ENCODE data around the gene PAX6. TPM values are rescaled to one million over a fixed set of nuclear protein-coding genes. Genes with fewer than 3 reads are reported as not detected.

The PAX6 gene
- total RNA-seq, 6 donors from 2014 or later = not detected

DNA sequence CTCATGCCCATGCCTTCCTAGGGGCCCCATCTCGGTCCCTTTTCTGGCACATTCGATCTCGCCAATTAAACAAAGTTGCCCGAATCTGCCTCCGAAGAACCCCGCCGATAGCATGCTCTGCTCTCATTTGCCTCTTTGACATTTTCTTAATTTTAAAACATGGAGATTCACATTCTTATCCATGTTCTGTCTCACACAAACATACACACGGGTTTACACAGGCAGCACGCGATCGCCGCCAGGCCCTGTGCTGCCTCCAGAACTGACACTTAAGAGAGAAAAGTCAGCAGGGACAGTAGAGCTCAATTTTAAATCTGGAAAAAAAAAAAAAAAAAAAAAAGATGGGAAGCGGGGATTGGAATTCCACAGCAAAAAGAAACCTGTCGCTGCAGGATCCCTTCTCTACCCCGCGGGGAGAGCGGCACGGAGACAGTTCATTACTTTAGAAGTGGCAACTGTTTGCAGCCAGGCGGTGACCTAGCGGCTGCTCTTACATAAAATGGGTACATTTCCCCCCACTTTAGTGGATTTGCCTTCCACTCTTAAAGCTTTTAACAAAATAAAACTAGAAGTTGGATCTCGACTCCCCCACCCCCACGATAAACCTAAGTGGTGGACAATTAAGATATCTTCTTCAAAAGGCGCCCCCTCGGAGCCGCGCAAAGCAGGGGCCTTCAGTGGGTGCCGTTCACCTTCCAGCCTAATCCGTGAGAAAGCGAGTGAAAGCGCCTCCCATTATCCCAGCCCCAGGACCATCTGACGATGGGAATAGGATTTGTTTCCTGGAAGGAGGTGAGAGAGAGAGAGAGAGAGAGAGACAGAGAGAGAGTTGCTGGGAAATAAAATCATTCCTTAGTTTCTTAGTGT is 13.7 kb downstream of the PAX6 start:
- ATAC-seq (ENCODE audit: low FRiP score in 2 of 2) = no peak

DNA sequence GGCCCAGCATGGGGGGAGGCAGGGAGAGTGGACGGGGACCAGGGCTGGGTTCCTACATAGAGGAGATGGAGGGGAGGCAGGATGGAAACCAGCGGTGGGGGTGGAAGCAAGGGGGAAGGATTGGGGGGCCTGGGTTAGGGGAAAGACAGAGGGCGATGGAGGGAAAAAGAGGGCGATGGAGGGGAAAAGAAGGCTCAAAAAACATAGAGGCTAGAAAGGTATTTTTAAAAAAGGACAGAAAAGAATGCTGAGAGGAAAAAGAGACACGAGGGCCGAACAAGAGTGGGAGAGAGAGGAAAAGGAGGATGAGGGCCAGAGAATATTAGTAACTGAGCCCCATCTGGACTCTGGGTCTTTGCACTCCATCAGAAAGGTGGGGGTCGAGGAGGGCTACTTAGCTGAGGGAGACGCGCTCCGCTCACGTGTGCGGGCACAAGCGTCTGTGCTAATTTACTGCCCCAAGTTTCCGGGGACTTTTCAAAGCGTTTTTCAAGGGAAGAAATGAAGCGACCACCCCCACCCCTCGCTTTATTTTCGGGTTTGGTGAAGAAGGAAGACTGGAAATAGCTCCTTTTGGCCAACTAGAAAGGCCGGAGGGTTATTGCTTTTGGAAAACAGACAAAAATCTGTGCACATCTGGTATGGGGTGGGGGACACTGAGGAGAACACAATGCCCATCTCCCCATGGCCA is 14.5 kb downstream of the PAX6 start:
- peaks cover 10 to 23% (median 13%) of the 10 kb centered on the region in 4 donors for H3K4me1 ChIP-seq
- TF ChIP-seq EP300 (IDR thresholded peaks at IDR 0.05) = no peak
- no peak for TF ChIP-seq POLR2AphosphoS5 (IDR thresholded peaks at IDR 0.05)
- TF ChIP-seq, protein P1, sequence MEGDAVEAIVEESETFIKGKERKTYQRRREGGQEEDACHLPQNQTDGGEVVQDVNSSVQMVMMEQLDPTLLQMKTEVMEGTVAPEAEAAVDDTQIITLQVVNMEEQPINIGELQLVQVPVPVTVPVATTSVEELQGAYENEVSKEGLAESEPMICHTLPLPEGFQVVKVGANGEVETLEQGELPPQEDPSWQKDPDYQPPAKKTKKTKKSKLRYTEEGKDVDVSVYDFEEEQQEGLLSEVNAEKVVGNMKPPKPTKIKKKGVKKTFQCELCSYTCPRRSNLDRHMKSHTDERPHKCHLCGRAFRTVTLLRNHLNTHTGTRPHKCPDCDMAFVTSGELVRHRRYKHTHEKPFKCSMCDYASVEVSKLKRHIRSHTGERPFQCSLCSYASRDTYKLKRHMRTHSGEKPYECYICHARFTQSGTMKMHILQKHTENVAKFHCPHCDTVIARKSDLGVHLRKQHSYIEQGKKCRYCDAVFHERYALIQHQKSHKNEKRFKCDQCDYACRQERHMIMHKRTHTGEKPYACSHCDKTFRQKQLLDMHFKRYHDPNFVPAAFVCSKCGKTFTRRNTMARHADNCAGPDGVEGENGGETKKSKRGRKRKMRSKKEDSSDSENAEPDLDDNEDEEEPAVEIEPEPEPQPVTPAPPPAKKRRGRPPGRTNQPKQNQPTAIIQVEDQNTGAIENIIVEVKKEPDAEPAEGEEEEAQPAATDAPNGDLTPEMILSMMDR (IDR thresholded peaks at IDR 0.05) = no peak
- no peak for TF ChIP-seq POLR2A (IDR thresholded peaks at IDR 0.05)
- H3K36me3 ChIP-seq = no peaks in the 10 kb centered on the region
- DNase-seq (no peak), ATAC-seq (ENCODE audit: low FRiP score in 2 of 2) (no peak)
- H3K27me3 ChIP-seq = peaks cover 2 to 47% (median 24%) of the 10 kb centered on the region in 4 donors
- H3K4me3 ChIP-seq = no peak overlapping the region
- no peaks in the 10 kb centered on the region for H3K9me3 ChIP-seq
- no peak overlapping the region for H3K27ac ChIP-seq
- WGBS, 2 donors = 20 to 22% methylated on average over 19 of the region's 19 CpGs

More for the DNA sequence above, 13.7 kb downstream of the PAX6 start:
- peaks cover 10 to 23% (median 13%) of the 10 kb centered on the region in 4 donors for H3K4me1 ChIP-seq
- no peak overlapping the region for H3K4me3 ChIP-seq
- TF ChIP-seq POLR2A (IDR thresholded peaks at IDR 0.05) = no peak
- TF ChIP-seq POLR2AphosphoS5 (IDR thresholded peaks at IDR 0.05) = no peak
- TF ChIP-seq, protein P1 (IDR thresholded peaks at IDR 0.05) = no peak
- no peak for TF ChIP-seq EP300 (IDR thresholded peaks at IDR 0.05)
- H3K9me3 ChIP-seq = no peaks in the 10 kb centered on the region
- no peaks in the 10 kb centered on the region for H3K36me3 ChIP-seq
- WGBS, 2 donors = 13 to 14% methylated on average over 31 of the region's 31 CpGs
- H3K27me3 ChIP-seq = peaks cover 2 to 54% (median 25%) of the 10 kb centered on the region in 4 donors
- no peak overlapping the region for H3K27ac ChIP-seq
- DNase-seq = peak in 1 of 2 donors; percentile 14

DNA sequence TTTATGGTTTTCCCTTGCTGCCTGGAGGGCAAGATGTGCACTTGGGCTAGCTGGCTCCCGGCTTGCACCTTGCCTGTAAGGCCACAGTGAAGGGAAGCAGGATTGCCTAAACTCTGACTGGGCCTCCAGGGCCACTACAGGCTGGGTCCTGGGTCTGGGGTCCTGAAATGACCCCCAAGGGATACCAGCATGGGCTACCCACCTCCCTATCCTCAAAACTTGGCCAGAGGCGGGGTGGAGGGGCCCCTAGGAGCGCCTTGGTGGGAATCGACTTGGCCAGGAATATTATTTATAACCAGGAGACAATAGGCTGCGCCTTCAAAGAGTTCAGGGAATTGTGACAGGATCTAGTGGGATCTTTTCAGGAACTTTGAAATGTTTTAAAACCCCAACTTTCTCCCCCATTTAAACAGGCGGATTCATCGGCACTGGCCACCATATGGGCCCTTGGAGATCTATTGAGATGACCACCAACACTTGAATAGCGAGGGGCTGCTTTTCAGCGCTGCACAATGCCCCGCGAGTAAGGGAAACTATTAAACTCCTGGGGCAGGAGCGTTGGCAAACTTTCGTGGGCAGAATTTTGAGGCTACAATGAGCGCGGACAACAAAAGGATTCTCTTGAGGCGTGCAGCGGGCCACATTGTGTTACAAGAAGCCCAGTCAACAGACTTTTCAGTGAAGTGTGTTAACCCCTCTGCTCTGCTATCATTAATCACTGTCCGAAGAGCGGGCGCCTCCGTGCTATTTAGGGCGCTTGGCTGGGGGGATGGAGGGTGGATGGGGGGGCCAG is 15.2 kb downstream of the PAX6 start:
- 43 to 50% methylated on average over 11 to 22 of the region's 22 CpGs for WGBS, 2 donors
- no peaks in the 10 kb centered on the region for H3K36me3 ChIP-seq
- no peak for ATAC-seq (ENCODE audit: low FRiP score in 2 of 2)
- no peak for DNase-seq
- H3K4me1 ChIP-seq = peaks cover 10 to 23% (median 13%) of the 10 kb centered on the region in 4 donors
- no peak overlapping the region for H3K27ac ChIP-seq
- no peaks in the 10 kb centered on the region for H3K9me3 ChIP-seq
- H3K27me3 ChIP-seq = peaks cover 2 to 39% (median 24%) of the 10 kb centered on the region in 4 donors
- no peak overlapping the region for H3K4me3 ChIP-seq
- no peak for TF ChIP-seq POLR2A (IDR thresholded peaks at IDR 0.05)
- TF ChIP-seq, protein P1 (IDR thresholded peaks at IDR 0.05) = no peak
- TF ChIP-seq POLR2AphosphoS5 (IDR thresholded peaks at IDR 0.05) = no peak
- no peak for TF ChIP-seq EP300 (IDR thresholded peaks at IDR 0.05)

DNA sequence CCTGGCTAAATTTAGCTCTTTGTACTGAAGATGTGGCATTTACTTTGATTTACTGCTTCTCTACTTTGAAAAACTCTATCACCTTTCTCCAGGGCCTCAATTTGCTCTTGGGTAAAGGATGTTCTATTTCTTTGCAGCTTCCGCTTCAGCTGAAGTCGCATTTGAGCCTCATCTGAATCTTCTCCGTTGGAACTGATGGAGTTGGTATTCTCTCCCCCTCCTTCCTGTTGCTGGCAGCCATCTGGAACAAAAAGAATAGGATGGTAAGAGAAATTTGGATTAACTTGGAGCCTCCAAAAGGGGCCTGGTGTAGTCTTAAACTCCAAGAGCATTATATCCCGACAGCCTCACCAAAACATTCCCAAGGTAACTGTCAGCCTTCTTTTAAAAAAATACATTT is 16.6 kb downstream of the PAX6 start:
- peaks cover 2 to 27% (median 15%) of the 10 kb centered on the region in 4 donors for H3K27me3 ChIP-seq
- DNase-seq (no peak), ATAC-seq (ENCODE audit: low FRiP score in 2 of 2) (no peak)
- no peak overlapping the region for H3K27ac ChIP-seq
- H3K36me3 ChIP-seq = no peaks in the 10 kb centered on the region
- TF ChIP-seq, protein P1 (IDR thresholded peaks at IDR 0.05) = no peak
- H3K4me1 ChIP-seq = peaks cover 10 to 20% (median 12%) of the 10 kb centered on the region in 4 donors
- H3K9me3 ChIP-seq = no peaks in the 10 kb centered on the region
- 76 to 80% methylated on average over 4 of the region's 4 CpGs for WGBS, 2 donors
- H3K4me3 ChIP-seq = no peak overlapping the region
